ENCODE results near the gene MCTP2.

MCTP2 gene

DNA sequence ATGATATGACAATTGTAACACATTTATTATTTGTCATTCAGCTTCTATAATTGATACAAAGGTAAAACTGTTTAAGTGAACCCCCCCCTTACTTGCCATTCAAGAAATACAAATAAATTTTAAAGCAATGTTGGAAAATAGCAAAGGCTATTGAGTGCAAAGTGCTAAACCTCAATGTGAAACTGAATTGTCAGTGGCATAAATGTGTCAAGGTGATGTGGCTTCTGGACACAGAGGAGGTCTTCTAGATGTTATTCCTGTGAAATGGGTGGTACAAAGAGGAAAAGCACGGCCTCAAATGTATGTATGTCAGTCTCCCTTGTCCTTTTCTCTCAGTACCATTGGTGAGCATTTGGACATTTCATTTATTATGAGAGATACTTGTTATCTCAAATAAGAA is 149.4 kb downstream of the MCTP2 start:
- TF ChIP-seq, protein P1, sequence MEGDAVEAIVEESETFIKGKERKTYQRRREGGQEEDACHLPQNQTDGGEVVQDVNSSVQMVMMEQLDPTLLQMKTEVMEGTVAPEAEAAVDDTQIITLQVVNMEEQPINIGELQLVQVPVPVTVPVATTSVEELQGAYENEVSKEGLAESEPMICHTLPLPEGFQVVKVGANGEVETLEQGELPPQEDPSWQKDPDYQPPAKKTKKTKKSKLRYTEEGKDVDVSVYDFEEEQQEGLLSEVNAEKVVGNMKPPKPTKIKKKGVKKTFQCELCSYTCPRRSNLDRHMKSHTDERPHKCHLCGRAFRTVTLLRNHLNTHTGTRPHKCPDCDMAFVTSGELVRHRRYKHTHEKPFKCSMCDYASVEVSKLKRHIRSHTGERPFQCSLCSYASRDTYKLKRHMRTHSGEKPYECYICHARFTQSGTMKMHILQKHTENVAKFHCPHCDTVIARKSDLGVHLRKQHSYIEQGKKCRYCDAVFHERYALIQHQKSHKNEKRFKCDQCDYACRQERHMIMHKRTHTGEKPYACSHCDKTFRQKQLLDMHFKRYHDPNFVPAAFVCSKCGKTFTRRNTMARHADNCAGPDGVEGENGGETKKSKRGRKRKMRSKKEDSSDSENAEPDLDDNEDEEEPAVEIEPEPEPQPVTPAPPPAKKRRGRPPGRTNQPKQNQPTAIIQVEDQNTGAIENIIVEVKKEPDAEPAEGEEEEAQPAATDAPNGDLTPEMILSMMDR (IDR thresholded peaks at IDR 0.05): no peak
- TF ChIP-seq ZFX (IDR thresholded peaks at IDR 0.05; ENCODE audit: borderline replicate concordance): no peak
- H3K27ac ChIP-seq: no peak overlapping the region

DNA sequence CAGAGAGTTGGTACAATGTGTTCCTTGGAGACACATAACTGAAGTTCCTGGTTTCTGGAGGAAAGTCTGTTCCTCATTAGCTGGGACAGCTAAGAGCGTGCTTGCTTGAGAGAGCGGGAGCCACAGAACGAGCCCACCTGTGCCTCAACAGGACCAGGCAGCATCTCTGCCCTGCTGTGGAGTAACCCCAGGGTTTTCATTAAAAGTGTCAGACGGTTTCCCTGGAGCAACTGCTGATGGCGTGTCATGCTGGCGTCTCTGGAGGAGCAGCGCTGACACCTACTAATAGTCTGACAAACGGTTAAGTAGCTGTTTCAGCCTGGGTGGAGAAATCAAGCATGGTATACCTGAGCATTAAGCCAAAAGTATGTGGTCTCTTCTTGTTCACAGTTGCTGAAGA is 150.0 kb downstream of the MCTP2 start:
- H3K27ac ChIP-seq: no peak overlapping the region
- no peak for TF ChIP-seq ZFX (IDR thresholded peaks at IDR 0.05; ENCODE audit: borderline replicate concordance)
- TF ChIP-seq, protein P1 (IDR thresholded peaks at IDR 0.05): no peak

DNA sequence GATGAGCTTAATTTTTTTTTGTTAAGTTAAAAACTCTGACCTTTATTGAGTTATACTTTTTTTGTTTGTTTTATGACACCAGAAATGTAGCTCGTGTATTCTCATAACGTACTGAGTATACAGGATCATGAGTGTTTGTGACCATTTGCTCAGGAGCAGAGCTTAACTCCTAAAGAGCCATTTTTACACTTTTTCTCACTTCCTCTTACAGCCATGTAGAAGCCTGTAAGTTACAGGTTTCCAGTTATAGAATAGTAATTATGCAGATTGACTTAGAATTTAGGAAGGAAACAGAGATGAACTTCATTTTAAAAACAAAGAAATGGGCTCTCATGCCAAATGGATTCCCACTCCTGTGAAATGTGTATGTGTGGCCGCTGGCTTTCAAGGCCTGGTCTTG is 151.7 kb downstream of the MCTP2 start:
- no peak overlapping the region for H3K27ac ChIP-seq
- no peak for TF ChIP-seq ZFX (IDR thresholded peaks at IDR 0.05; ENCODE audit: borderline replicate concordance)
- TF ChIP-seq, protein P1 (IDR thresholded peaks at IDR 0.05): no peak

DNA sequence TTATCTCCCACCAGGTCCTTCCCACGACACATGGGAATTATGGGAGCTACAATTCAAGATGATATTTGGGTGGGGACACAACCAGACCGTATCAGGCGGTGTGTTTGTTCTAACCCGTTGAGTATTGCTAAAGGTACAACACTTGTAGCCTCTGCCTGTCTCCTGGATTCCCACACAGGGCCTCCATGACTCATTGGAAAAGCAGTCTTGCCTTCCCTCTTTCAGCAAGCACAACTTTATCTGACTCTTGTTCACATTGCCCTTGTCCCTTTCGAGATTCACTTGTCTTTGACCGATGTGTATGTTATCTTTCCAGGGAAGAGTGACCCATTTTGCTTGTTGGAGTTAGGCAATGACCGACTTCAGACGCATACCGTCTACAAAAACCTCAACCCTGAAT is 152.3 kb downstream of the MCTP2 start:
- TF ChIP-seq ZFX (IDR thresholded peaks at IDR 0.05; ENCODE audit: borderline replicate concordance): no peak
- TF ChIP-seq, protein P1 (IDR thresholded peaks at IDR 0.05): no peak
- no peak overlapping the region for H3K27ac ChIP-seq

DNA sequence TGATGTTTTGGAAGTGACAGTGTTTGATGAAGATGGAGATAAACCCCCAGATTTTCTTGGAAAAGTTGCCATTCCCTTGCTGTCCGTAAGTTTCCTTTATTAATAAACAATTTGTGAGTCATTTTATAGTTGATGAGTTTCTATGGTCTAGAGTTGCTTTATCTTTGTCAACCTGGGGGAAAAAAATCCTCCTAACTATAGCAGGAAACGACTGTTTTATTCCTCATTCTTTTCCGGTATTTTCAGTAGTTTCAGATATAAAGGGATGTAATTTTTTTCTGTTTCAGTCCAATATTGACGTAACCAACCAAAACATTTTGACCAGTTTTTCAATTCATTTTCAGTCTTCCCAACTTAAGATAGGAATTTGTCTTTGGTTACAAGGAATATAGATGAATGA is 154.1 kb downstream of the MCTP2 start:
- TF ChIP-seq, protein P1 (IDR thresholded peaks at IDR 0.05): no peak
- TF ChIP-seq ZFX (IDR thresholded peaks at IDR 0.05; ENCODE audit: borderline replicate concordance): no peak
- no peak overlapping the region for H3K27ac ChIP-seq

DNA sequence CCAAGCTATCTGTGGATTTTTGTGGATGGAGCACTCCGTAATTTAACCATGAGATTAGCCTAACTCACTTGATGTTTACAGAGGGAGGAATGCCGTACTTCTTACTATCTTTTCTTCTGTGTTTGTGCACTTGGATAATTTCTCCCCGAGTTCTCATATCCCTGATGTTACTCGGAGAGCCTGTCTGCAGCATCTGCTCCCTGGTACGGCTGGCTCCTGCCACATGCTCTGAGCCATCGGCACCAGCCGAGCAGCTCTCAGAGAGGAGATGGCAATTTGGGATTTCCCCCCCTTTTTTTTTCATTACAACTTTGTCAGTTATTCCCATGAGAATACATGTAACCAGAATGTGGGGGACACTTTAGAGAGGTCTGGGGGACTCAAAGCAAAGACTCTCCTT is 155.0 kb downstream of the MCTP2 start:
- no peak overlapping the region for H3K27ac ChIP-seq
- TF ChIP-seq, protein P1 (IDR thresholded peaks at IDR 0.05): no peak
- no peak for TF ChIP-seq ZFX (IDR thresholded peaks at IDR 0.05; ENCODE audit: borderline replicate concordance)

DNA sequence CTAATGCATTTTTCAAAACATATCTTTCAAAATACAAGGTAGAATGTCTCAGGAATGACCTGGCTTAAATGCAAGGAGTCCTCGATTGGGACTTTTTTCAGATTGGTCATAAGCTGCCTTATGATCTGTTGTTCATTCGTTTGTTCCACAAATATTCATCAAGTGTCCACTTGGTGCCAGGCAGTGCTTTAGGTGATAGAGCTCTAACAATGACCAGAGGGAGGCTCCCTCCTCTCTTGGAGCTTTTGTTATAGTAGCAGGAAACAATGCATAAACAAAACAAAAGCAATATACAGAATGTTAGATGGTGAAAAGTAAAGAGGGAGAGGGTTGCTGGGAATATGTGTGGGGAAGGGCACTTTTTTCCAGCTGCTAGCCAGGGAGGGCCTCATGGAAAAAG is 156.1 kb downstream of the MCTP2 start:
- no peak overlapping the region for H3K27ac ChIP-seq
- TF ChIP-seq ZFX (IDR thresholded peaks at IDR 0.05; ENCODE audit: borderline replicate concordance): no peak
- TF ChIP-seq, protein P1 (IDR thresholded peaks at IDR 0.05): no peak
